ENCODE results near the gene KLHL1. TPM values are rescaled to one million over a fixed set of nuclear protein-coding genes. Genes with fewer than 3 reads are reported as not detected.

Gene KLHL1
- total RNA-seq, 4 donors from 2014 or later: not detected

GRCh38 chr13:69809152-69809551 lies 299.1 kb downstream of the KLHL1 start:
- DNase-seq: no peak
- no peaks in the 10 kb centered on the region for H3K4me1 ChIP-seq
- no peaks in the 10 kb centered on the region for H3K9me3 ChIP-seq
- TF ChIP-seq, protein P1, sequence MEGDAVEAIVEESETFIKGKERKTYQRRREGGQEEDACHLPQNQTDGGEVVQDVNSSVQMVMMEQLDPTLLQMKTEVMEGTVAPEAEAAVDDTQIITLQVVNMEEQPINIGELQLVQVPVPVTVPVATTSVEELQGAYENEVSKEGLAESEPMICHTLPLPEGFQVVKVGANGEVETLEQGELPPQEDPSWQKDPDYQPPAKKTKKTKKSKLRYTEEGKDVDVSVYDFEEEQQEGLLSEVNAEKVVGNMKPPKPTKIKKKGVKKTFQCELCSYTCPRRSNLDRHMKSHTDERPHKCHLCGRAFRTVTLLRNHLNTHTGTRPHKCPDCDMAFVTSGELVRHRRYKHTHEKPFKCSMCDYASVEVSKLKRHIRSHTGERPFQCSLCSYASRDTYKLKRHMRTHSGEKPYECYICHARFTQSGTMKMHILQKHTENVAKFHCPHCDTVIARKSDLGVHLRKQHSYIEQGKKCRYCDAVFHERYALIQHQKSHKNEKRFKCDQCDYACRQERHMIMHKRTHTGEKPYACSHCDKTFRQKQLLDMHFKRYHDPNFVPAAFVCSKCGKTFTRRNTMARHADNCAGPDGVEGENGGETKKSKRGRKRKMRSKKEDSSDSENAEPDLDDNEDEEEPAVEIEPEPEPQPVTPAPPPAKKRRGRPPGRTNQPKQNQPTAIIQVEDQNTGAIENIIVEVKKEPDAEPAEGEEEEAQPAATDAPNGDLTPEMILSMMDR (IDR thresholded peaks at IDR 0.05): no peak
- no peak for TF ChIP-seq POLR2A (IDR thresholded peaks at IDR 0.05)
- H3K4me3 ChIP-seq: no peak overlapping the region
- H3K27ac ChIP-seq: no peak overlapping the region
- H3K27me3 ChIP-seq: no peaks in the 10 kb centered on the region
- no peaks in the 10 kb centered on the region for H3K36me3 ChIP-seq

DNA sequence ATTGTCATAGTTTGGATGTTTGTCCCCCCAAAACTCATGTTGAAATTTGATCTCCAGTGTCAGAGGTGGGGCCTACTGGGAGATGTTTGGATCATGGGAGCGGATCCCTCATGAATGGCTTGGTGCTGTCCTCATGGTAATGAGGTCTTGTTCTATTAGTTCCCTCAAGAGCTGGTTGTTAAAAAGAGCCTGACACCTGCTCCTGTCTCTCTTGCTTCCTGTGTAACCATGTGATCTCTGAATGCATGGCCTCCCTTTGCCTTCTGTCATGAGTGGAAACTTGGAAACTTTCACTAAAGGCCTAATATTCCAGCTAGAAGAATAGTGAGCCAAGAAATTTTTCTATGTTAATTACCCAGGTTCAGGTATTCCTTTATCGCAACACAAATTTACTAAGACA lies 312.0 kb downstream of the KLHL1 start:
- H3K4me1 ChIP-seq: no peaks in the 10 kb centered on the region
- no peaks in the 10 kb centered on the region for H3K9me3 ChIP-seq
- no peak overlapping the region for H3K4me3 ChIP-seq
- no peak overlapping the region for H3K27ac ChIP-seq
- TF ChIP-seq, protein P1 (IDR thresholded peaks at IDR 0.05): no peak
- no peak for TF ChIP-seq POLR2A (IDR thresholded peaks at IDR 0.05)
- no peak for DNase-seq
- no peaks in the 10 kb centered on the region for H3K36me3 ChIP-seq
- no peaks in the 10 kb centered on the region for H3K27me3 ChIP-seq

DNA sequence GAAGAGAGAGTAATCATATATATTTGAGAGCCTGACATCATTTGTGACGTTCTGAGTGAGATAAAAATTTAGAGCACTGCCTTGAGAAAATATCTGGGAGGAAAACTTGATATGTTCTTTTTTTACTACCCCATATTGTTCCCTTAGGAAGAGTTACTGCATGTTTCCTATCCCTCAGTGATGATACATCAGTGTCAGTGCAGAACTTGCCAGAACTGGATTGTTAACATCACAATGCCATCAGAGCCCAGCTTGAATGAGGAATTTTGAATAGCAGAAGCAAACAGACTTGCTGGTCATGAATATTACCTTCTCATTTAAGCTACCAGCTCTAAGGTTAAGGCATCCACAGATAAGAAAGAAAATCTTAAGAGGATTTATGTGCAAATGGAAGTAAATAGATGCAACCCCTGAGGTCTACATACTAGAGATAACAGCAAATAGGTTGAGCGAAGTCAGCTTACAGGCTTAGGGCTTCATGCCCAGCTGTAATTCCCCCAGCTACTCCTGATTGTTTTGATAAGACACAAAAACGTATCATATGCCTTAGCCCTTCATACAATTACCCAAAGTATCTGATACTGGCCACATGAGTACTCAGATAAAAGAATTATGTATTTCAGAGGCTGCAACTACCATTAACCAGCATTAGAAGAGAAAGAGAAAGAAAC lies 314.3 kb downstream of the KLHL1 start:
- H3K36me3 ChIP-seq: no peaks in the 10 kb centered on the region
- no peaks in the 10 kb centered on the region for H3K9me3 ChIP-seq
- no peaks in the 10 kb centered on the region for H3K4me1 ChIP-seq
- no peaks in the 10 kb centered on the region for H3K27me3 ChIP-seq
- no peak overlapping the region for H3K4me3 ChIP-seq
- TF ChIP-seq, protein P1 (IDR thresholded peaks at IDR 0.05): no peak
- TF ChIP-seq POLR2A (IDR thresholded peaks at IDR 0.05): no peak
- H3K27ac ChIP-seq: no peak overlapping the region
- no peak for DNase-seq

GRCh38 chr13:69776937-69777336 lies 331.3 kb downstream of the KLHL1 start:
- Histone ChIP-seq H3K4me3 (no peak overlapping the region), H3K27me3 (no peaks in the 10 kb centered on the region), H3K4me1 (no peaks in the 10 kb centered on the region), H3K36me3 (no peaks in the 10 kb centered on the region), H3K9me3 (no peaks in the 10 kb centered on the region), H3K27ac (no peak overlapping the region)
- no peak for DNase-seq
- TF ChIP-seq, protein P1 (IDR thresholded peaks at IDR 0.05): no peak
- TF ChIP-seq POLR2A (IDR thresholded peaks at IDR 0.05): no peak

GRCh38 chr13:69769608-69770007 lies 338.6 kb downstream of the KLHL1 start:
- Histone ChIP-seq H3K36me3 (no peaks in the 10 kb centered on the region), H3K27me3 (no peaks in the 10 kb centered on the region), H3K4me1 (no peaks in the 10 kb centered on the region), H3K9me3 (peaks cover 0 to 6% (median 0%) of the 10 kb centered on the region in 4 donors), H3K4me3 (no peak overlapping the region), H3K27ac (no peak overlapping the region)
- DNase-seq: no peak
- no peak for TF ChIP-seq POLR2A (IDR thresholded peaks at IDR 0.05)
- TF ChIP-seq, protein P1 (IDR thresholded peaks at IDR 0.05): no peak

Data from Peyer's patch (tissue), 4 donors.